Measurements from ENCODE around the gene BRD3.
"Not testable (repeated sequence)": the region's sequence is repeated elsewhere in the genome, so short reads cannot be mapped to it uniquely, and the experiment has no call there.

BRD3 gene

GRCh38 chr9:134067904-134068743 lies at the start of gene BRD3:
TSS of gene BRD3 (minus strand) at chr9:134068026. CDS start at chr9:134053477, 14,549 bp downstream.
- peak; percentile 90 to 95 for DNase-seq
- peak; percentile 38 for TF ChIP-seq POLR2A (IDR thresholded peaks at IDR 0.05; ENCODE audit: low read length)
- TF ChIP-seq GATA1 (IDR thresholded peaks at IDR 0.05; ENCODE audit: low read depth, low read length), result no peak

- TF ChIP-seq POLR2A (IDR thresholded peaks at IDR 0.05; ENCODE audit: low read length) (no peak), GATA1 (IDR thresholded peaks at IDR 0.05; ENCODE audit: low read depth, low read length) (no peak)
- DNase-seq, result no peak
Measured at GRCh38 chr9:134112561-134112960, 44.7 kb upstream of the BRD3 start.

DNA sequence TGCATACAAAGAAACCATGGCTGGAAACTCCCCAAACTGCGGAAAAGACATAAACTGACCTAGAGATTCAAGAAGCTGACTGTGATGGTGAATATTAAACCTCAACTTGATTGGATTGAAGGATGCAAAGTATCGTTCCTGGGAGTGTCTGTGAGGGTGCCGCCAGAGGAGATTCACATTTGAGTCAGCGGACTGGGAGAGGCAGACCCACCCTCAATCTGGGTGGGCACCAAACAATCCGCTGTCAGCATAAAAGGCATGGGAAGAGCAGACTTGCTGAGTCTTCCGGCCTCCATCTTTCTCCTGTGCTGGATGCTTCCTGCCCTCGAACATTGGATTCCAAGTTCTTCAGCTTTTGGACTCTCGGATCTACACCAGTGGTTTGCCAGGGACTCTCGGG lies 43.2 kb upstream of the BRD3 start:
- DNase-seq, result no peak
- TF ChIP-seq POLR2A (IDR thresholded peaks at IDR 0.05; ENCODE audit: low read length), result no peak
- TF ChIP-seq GATA1 (IDR thresholded peaks at IDR 0.05; ENCODE audit: low read depth, low read length), result no peak

DNA sequence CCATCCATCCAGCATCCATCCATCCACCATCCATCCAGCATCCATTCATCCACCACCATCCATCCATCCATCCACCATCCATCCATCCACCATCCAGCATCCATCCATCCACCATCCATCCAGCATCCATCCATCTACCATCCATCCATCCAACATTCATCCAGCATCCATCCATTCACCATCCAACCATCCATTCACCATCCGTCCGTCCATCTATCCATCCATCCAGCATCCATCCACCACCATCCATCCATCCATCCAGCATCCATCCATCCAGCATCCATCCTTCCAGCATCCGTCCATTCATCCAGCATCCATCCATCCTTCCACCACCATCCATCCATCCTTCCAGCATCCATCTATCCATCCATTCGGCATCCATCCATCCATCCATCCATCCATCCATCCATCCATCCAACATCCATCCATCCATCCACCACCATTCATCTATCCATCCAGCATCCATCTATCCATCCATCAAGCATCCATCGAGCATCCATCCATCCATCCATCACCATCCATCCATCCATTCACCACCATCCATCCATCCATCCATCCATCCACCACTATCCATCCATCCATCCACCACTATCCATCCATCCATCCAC lies 35.7 kb upstream of the BRD3 start:
- TF ChIP-seq POLR2A (IDR thresholded peaks at IDR 0.05; ENCODE audit: low read length) (no peak), GATA1 (IDR thresholded peaks at IDR 0.05; ENCODE audit: low read depth, low read length) (no peak)
- no peak for DNase-seq

- TF ChIP-seq POLR2A (IDR thresholded peaks at IDR 0.05; ENCODE audit: low read length) (no peak), GATA1 (IDR thresholded peaks at IDR 0.05; ENCODE audit: low read depth, low read length) (no peak)
- no peak for DNase-seq
Measured at GRCh38 chr9:134101623-134102149, 33.9 kb upstream of the BRD3 start.

DNA sequence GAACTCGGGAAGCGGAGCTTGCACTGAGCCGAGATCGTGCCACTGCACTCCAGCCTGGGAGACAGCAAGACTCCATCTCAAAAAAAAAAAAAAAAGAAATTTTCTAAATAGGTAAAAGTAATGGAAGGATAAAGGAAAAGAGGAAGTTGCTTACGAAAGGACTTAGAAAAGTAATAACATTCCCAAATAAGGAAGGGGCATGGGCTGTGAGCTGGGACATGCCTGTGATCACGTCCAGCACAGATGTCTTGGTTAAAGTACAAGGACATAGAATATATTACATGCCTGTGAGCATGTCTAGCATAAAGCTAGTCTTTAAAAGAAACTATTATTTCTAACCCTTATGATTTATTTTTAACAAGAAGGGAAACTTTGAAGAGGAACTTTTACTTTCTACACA lies 33.3 kb upstream of the BRD3 start:
- not testable (repeated sequence) for DNase-seq

- TF ChIP-seq GATA1 (IDR thresholded peaks at IDR 0.05; ENCODE audit: low read depth, low read length) (no peak), POLR2A (IDR thresholded peaks at IDR 0.05; ENCODE audit: low read length) (no peak)
Measured at GRCh38 chr9:134100040-134100439, 32.2 kb upstream of the BRD3 start.

GRCh38 chr9:134099123-134099761 lies 31.4 kb upstream of the BRD3 start:
- TF ChIP-seq POLR2A (IDR thresholded peaks at IDR 0.05; ENCODE audit: low read length) (no peak), GATA1 (IDR thresholded peaks at IDR 0.05; ENCODE audit: low read depth, low read length) (no peak)
- DNase-seq, result peak; percentile 47 to 73

More at GRCh38 chr9:134100040-134100439, 32.2 kb upstream of the BRD3 start:
- DNase-seq, result no peak

DNA sequence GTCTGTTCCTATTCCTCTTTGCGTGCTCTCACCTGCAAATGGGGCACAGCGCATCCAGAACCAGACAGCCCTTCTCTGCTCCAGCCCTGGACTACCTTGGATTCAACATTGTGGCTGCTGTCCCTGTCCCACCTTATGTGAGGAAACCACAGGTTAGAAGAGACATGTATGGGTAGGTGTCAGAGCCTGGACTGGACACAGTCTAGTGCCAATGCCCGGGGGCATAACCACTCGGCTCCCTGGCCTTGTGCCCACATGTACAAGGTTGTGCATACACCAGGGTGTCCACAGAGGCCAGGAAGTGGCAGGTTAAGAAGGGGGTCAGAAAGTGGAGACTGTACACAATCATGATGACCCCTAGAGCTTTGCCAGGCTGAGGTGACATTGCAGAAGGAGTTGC lies 22.1 kb upstream of the BRD3 start:
- TF ChIP-seq GATA1 (IDR thresholded peaks at IDR 0.05; ENCODE audit: low read depth, low read length) (no peak), POLR2A (IDR thresholded peaks at IDR 0.05; ENCODE audit: low read length) (no peak)
- DNase-seq, result no peak

DNA sequence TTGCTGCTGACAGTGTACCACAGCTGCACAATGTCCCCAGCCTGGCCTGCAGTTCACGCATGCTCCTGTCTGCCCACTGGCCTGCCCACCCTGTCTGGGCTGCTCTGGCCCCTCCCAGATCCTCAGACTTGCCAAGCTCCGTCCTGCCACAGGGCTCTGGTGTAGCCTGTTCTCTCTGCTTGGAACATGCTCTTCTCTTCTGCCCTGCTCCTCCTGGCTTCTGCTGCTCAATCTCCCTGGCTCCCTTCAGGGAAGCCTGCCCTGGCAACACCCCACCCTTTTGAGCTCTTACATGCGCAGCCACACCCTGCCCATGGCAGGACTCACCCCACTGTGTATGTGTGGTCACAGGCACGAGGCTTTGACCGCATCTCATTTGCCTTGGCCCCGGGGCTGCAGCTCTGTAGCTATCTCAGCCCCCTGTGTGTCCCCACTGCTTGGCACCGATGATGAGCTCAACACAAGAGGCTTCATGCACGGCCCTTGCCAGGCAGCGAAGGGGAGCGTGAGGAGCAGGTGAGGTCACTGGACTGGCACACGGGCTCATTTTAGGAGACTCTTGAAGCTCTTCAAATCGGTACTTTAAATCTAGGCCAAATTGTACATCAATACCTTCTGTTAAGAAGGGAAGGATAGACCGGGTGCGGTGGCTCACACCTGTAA lies 20.4 kb upstream of the BRD3 start:
- DNase-seq, result no peak
- TF ChIP-seq GATA1 (IDR thresholded peaks at IDR 0.05; ENCODE audit: low read depth, low read length) (no peak), POLR2A (IDR thresholded peaks at IDR 0.05; ENCODE audit: low read length) (no peak)

- TF ChIP-seq GATA1 (IDR thresholded peaks at IDR 0.05; ENCODE audit: low read depth, low read length) (no peak), POLR2A (IDR thresholded peaks at IDR 0.05; ENCODE audit: low read length) (no peak)
- DNase-seq, result no peak
Measured at GRCh38 chr9:134085674-134086073, 17.8 kb upstream of the BRD3 start.

DNA sequence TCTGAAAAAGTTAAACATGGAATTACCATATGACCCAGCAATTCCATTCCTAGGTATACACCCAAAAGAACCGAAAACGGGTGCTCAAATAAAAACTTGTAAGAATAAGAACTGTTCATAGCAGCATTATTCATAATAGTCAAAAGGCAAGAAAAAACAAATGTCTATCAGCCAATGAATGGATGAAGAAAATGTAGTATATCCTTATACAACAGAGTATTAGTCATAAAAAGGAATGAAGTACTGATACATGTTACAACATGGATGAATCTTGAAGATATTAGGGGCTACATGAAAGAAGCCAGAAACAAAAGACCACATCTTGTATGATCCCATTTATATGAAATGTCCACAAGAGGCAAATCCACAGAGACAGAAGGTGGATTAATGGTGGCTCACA lies 15.6 kb upstream of the BRD3 start:
- TF ChIP-seq POLR2A (IDR thresholded peaks at IDR 0.05; ENCODE audit: low read length), result no peak
- TF ChIP-seq GATA1 (IDR thresholded peaks at IDR 0.05; ENCODE audit: low read depth, low read length), result no peak
- no peak for DNase-seq

- DNase-seq, result no peak
- no peak for TF ChIP-seq POLR2A (IDR thresholded peaks at IDR 0.05; ENCODE audit: low read length)
- no peak for TF ChIP-seq GATA1 (IDR thresholded peaks at IDR 0.05; ENCODE audit: low read depth, low read length)
Measured at GRCh38 chr9:134076644-134077043, 8.8 kb upstream of the BRD3 start.

- DNase-seq, result not testable (repeated sequence)
Measured at GRCh38 chr9:134075689-134076088, 7.9 kb upstream of the BRD3 start.

All from erythroblast (primary cell).